Measurements from ENCODE around the gene FGD3.

GRCh38 chr9:92948632-92949031 lies 1.3 kb downstream of the FGD3 start:
- TF ChIP-seq POLR2AphosphoS5 (IDR thresholded peaks at IDR 0.05; ENCODE audit: borderline replicate concordance, low read depth, low read length): no peak
- TF ChIP-seq EZH2 (IDR thresholded peaks at IDR 0.05): no peak
- TF ChIP-seq FOXP2 (optimal IDR thresholded peaks at IDR 0.05; ENCODE audit: control extremely low read depth, extremely low read length, insufficient read depth): no peak
